Liver (tissue), 9 donors: Measurements from ENCODE around the gene PLCB1. TPM values are rescaled to one million over a fixed set of nuclear protein-coding genes. Genes with fewer than 3 reads are reported as not detected.
A peak's percentile ranks its signal among the peaks of the same experiment; 100 is the strongest.

Source experiments
- DNase-seq: peaks from one replicate; pipeline ENCODE4 v3.0.0-alpha.2; 2017; ENCODE audit warnings: low spot score
- H3K27ac ChIP-seq, 2 donors: one replicate each; pipeline ENCODE4 v1.7.0; 2013; ENCODE audit warnings: inconsistent platforms in 2 of 2, low read length in 2 of 2, control low read depth in 1 of 2, low read depth in 1 of 2, mild to moderate bottlenecking in 1 of 2
- H3K27me3 ChIP-seq, 4 donors: one replicate each; pipeline versions ENCODE4 v1.6.1 to v1.7.0; 2013; ENCODE audit warnings: low read length in 3 of 4, inconsistent platforms in 1 of 4, mild to moderate bottlenecking in 1 of 4, moderate library complexity in 1 of 4; ENCODE audit not compliant: control insufficient read depth in 4 of 4, insufficient read depth in 4 of 4
- H3K36me3 ChIP-seq, 4 donors: one replicate each; pipeline versions ENCODE4 v1.6.1 to v1.7.0; 2013; ENCODE audit warnings: low read length in 3 of 4, mild to moderate bottlenecking in 3 of 4, low read depth in 1 of 4, moderate library complexity in 1 of 4; ENCODE audit not compliant: control insufficient read depth in 4 of 4, insufficient read depth in 3 of 4
- H3K4me1 ChIP-seq, 4 donors: one replicate each; pipeline versions ENCODE4 v1.6.1 to v1.7.0; 2013; ENCODE audit warnings: low read length in 3 of 4, mild to moderate bottlenecking in 3 of 4, moderate library complexity in 1 of 4; ENCODE audit not compliant: control insufficient read depth in 4 of 4, insufficient read depth in 4 of 4
- H3K4me3 ChIP-seq, 3 donors: one replicate each; pipeline versions ENCODE4 v1.6.1 to v1.7.0; 2013; ENCODE audit warnings: low read length in 3 of 3, control low read depth in 1 of 3, low read depth in 1 of 3, mild to moderate bottlenecking in 1 of 3
- H3K9ac ChIP-seq, 2 donors: one replicate each; pipeline ENCODE4 v1.7.0; 2013; ENCODE audit warnings: low read length in 2 of 2, mild to moderate bottlenecking in 2 of 2, moderate library complexity in 2 of 2, control low read depth in 1 of 2, low read depth in 1 of 2
- H3K9me3 ChIP-seq, 4 donors: one replicate each; pipeline versions ENCODE4 v1.6.1 to v1.7.0; 2013; ENCODE audit warnings: low read length in 3 of 4; ENCODE audit not compliant: control insufficient read depth in 4 of 4
- EGR1 ChIP-seq, 2 donors: IDR thresholded peaks; 2 replicates each; pipeline ENCODE4 v1.6.1; 2016 to 2018; ENCODE audit warnings: antibody characterized with exemption in 2 of 2, low read depth in 2 of 2
- FOXA1 ChIP-seq: IDR thresholded peaks from 2 replicates; pipeline ENCODE4 v1.6.1; 2016; ENCODE audit warnings: antibody characterized with exemption
- FOXA2 ChIP-seq: IDR thresholded peaks from 2 replicates; pipeline ENCODE4 v1.6.1; 2016; ENCODE audit warnings: antibody characterized with exemption
- GABPA ChIP-seq, 2 donors: IDR thresholded peaks in 1 of 2; conservative IDR thresholded peaks in 1 of 2; 2 replicates each; pipeline ENCODE4 v1.6.1; 2016; ENCODE audit warnings: antibody characterized with exemption in 2 of 2, mild to moderate bottlenecking in 1 of 2, moderate library complexity in 1 of 2
- HNF4A ChIP-seq, 2 donors: conservative IDR thresholded peaks; 2 replicates each; pipeline ENCODE4 v1.6.1; 2016; ENCODE audit warnings: antibody characterized with exemption in 2 of 2, mild to moderate bottlenecking in 2 of 2
- HNF4G ChIP-seq: IDR thresholded peaks from 2 replicates; pipeline ENCODE4 v1.6.1; 2016; ENCODE audit warnings: antibody characterized with exemption
- JUND ChIP-seq, 2 donors: IDR thresholded peaks; 2 replicates each; pipeline ENCODE4 v1.6.1; 2016; ENCODE audit warnings: antibody characterized with exemption in 2 of 2
- NR2F2 ChIP-seq: IDR thresholded peaks from 2 replicates; pipeline ENCODE4 v1.6.1; 2016; ENCODE audit warnings: antibody characterized with exemption
- RXRA ChIP-seq, 2 donors: IDR thresholded peaks; 2 replicates each; pipeline ENCODE4 v1.6.1; 2017 to 2018; ENCODE audit warnings: antibody characterized with exemption in 2 of 2, mild to moderate bottlenecking in 1 of 2
- SP1 ChIP-seq: IDR thresholded peaks from 2 replicates; pipeline ENCODE4 v1.6.1; 2018; ENCODE audit warnings: antibody characterized with exemption, mild to moderate bottlenecking
- TAF1 ChIP-seq: conservative IDR thresholded peaks from 2 replicates; pipeline ENCODE4 v1.6.1; 2016; ENCODE audit warnings: antibody characterized with exemption, mild to moderate bottlenecking
- YY1 ChIP-seq: IDR thresholded peaks from 2 replicates; pipeline ENCODE4 v1.6.1; 2016; ENCODE audit warnings: antibody characterized with exemption, mild to moderate bottlenecking
- WGBS: extraction: QIAGEN DNeasy Blood & Tissue Kit; methylation state at CpG from one replicate; pipeline ENCODE4 v1.1.7; 2013; 5-methylcytosine and 5-hydroxymethylcytosine counted together
- polyA plus RNA-seq, 2 donors: library from polyadenylated mRNA; stranded (reverse) in 1 of 2; unstranded in 1 of 2; fragments of 200-250 nt in 1 of 2; fragments of >200 nt in 1 of 2; fragmentation: Nextera tagmentation in 1 of 2; extraction: Ambion mirVana in 1 of 2; gene quantifications; one replicate each; pipeline versions ENCODE4 v1.2.1 to v1.2.3, GENCODE V29; 2013 to 2015
- total RNA-seq, 2 donors: library from RNA; depleted of rRNA; stranded (reverse); fragments of >200 nt; gene quantifications; one replicate each; pipeline ENCODE4 v1.2.3, GENCODE V29; 2014
- TF ChIP-seq, protein P1 (sequence below): IDR thresholded peaks from 2 replicates; pipeline ENCODE4 v1.6.1; 2016; ENCODE audit warnings: antibody characterized with exemption, mild to moderate bottlenecking
- TF ChIP-seq, protein P2 (sequence below): IDR thresholded peaks from 2 replicates; pipeline ENCODE4 v1.6.1; 2016; ENCODE audit warnings: antibody characterized with exemption
- TF ChIP-seq, protein P3 (sequence below): IDR thresholded peaks from 2 replicates; pipeline ENCODE4 v1.6.1; 2016; ENCODE audit warnings: antibody characterized with exemption
- TF ChIP-seq, protein P4 (sequence below): fragments of 150-350 bp; IDR thresholded peaks from 2 replicates; pipeline ENCODE4 v1.5.1; 2017; ENCODE audit warnings: improper control_type of control experiment, low read depth, low read length; ENCODE audit not compliant: missing input control
- TF ChIP-seq, protein P5 (sequence below): IDR thresholded peaks from 2 replicates; pipeline ENCODE4 v1.6.1; 2016; ENCODE audit warnings: antibody characterized with exemption
- donor health status: healthy.
- donor health status: healthy.
- donor health status: healthy.
- donor health status: healthy.
- donor health status: healthy.

PLCB1 gene
- total and polyA plus RNA-seq, 4 donors: 3.7 to 13.5 (median 5.9) TPM

DNA sequence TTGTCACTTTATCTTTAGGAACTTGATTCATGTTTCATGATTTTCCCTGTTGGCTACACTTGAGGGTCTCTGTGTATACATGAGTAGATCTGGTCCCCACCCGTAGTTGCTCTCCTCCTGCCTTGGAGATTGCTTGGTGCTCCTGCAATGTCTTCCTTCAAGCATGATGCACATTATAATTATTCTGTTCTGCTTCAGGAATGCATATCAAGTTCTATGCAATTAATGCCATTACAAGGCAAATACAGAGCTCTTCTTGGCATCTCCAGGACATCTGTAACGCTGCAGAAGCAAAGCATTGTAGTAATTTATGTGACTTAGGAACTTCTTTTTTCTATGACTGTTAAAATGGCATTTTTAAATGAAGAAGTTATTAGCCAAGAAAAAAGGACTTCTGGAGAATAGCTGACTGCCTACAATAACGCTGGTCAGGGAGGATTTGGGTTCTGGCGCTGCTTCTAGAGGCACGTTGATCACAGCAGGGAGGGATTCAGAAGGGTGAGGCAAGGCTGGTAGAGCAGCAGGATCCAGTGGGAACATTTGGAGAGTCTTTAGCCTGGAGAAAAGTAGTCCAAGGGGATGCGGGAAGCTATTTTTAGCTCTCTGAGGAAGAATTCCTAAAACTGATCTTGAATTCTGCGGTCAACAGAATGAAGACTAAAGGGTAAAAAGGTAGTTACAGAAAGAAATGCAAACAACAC is 203.6 kb downstream of the PLCB1 start:
- Histone ChIP-seq H3K9ac (no peak overlapping the region), H3K9me3 (no peaks in the 10 kb centered on the region), H3K36me3 (no peaks in the 10 kb centered on the region), H3K4me1 (peaks cover 0 to 7% (median 3%) of the 10 kb centered on the region in 4 donors), H3K4me3 (no peak overlapping the region), H3K27me3 (no peaks in the 10 kb centered on the region), H3K27ac (no peak overlapping the region)
- WGBS: 92% methylated on average over 7 of the region's 7 CpGs
- TF ChIP-seq, protein P1, sequence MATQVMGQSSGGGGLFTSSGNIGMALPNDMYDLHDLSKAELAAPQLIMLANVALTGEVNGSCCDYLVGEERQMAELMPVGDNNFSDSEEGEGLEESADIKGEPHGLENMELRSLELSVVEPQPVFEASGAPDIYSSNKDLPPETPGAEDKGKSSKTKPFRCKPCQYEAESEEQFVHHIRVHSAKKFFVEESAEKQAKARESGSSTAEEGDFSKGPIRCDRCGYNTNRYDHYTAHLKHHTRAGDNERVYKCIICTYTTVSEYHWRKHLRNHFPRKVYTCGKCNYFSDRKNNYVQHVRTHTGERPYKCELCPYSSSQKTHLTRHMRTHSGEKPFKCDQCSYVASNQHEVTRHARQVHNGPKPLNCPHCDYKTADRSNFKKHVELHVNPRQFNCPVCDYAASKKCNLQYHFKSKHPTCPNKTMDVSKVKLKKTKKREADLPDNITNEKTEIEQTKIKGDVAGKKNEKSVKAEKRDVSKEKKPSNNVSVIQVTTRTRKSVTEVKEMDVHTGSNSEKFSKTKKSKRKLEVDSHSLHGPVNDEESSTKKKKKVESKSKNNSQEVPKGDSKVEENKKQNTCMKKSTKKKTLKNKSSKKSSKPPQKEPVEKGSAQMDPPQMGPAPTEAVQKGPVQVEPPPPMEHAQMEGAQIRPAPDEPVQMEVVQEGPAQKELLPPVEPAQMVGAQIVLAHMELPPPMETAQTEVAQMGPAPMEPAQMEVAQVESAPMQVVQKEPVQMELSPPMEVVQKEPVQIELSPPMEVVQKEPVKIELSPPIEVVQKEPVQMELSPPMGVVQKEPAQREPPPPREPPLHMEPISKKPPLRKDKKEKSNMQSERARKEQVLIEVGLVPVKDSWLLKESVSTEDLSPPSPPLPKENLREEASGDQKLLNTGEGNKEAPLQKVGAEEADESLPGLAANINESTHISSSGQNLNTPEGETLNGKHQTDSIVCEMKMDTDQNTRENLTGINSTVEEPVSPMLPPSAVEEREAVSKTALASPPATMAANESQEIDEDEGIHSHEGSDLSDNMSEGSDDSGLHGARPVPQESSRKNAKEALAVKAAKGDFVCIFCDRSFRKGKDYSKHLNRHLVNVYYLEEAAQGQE: no peak
- TF ChIP-seq EGR1 (IDR thresholded peaks at IDR 0.05; ENCODE audit: low read depth in 2 of 2): no peak
- no peak for TF ChIP-seq NR2F2
- TF ChIP-seq TAF1: no peak
- TF ChIP-seq, protein P2, sequence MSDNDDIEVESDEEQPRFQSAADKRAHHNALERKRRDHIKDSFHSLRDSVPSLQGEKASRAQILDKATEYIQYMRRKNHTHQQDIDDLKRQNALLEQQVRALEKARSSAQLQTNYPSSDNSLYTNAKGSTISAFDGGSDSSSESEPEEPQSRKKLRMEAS: no peak
- TF ChIP-seq, protein P3, sequence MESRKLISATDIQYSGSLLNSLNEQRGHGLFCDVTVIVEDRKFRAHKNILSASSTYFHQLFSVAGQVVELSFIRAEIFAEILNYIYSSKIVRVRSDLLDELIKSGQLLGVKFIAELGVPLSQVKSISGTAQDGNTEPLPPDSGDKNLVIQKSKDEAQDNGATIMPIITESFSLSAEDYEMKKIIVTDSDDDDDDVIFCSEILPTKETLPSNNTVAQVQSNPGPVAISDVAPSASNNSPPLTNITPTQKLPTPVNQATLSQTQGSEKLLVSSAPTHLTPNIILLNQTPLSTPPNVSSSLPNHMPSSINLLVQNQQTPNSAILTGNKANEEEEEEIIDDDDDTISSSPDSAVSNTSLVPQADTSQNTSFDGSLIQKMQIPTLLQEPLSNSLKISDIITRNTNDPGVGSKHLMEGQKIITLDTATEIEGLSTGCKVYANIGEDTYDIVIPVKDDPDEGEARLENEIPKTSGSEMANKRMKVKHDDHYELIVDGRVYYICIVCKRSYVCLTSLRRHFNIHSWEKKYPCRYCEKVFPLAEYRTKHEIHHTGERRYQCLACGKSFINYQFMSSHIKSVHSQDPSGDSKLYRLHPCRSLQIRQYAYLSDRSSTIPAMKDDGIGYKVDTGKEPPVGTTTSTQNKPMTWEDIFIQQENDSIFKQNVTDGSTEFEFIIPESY: no peak
- DNase-seq: no peak

DNA sequence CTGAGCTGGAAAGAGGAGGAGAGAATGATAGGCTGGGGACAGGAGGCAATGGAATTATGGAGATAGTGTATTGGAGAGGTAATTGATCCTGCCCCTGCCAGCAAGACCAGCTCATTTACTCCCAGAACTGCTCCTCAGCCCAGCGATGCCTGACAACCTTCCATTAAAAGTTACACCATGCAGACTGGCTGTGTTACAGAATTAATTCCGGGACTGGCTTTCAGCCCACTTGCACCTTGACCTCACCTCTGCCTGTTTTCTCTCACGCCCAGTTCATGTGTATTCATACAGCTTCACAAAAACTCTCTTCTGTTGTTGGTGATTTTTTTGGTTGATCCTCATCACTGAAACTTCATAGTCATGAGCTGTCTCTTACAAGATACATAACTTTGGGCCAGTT is 207.3 kb downstream of the PLCB1 start:
- WGBS: 37% methylated on average over 3 of the region's 3 CpGs
- no peak for DNase-seq
- no peak for TF ChIP-seq FOXA1
- TF ChIP-seq YY1: peak; percentile 55
- TF ChIP-seq, protein P2: no peak
- no peak for TF ChIP-seq EGR1 (IDR thresholded peaks at IDR 0.05; ENCODE audit: low read depth in 2 of 2)
- TF ChIP-seq GABPA (IDR thresholded peaks at IDR 0.05 in 1 of 2, conservative IDR thresholded peaks at IDR 0.05 in 1 of 2): no peak
- TF ChIP-seq FOXA2: no peak
- TF ChIP-seq, protein P4, sequence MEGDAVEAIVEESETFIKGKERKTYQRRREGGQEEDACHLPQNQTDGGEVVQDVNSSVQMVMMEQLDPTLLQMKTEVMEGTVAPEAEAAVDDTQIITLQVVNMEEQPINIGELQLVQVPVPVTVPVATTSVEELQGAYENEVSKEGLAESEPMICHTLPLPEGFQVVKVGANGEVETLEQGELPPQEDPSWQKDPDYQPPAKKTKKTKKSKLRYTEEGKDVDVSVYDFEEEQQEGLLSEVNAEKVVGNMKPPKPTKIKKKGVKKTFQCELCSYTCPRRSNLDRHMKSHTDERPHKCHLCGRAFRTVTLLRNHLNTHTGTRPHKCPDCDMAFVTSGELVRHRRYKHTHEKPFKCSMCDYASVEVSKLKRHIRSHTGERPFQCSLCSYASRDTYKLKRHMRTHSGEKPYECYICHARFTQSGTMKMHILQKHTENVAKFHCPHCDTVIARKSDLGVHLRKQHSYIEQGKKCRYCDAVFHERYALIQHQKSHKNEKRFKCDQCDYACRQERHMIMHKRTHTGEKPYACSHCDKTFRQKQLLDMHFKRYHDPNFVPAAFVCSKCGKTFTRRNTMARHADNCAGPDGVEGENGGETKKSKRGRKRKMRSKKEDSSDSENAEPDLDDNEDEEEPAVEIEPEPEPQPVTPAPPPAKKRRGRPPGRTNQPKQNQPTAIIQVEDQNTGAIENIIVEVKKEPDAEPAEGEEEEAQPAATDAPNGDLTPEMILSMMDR: no peak
- TF ChIP-seq HNF4G: no peak
- TF ChIP-seq JUND (IDR thresholded peaks at IDR 0.05): no peak
- TF ChIP-seq HNF4A (conservative IDR thresholded peaks at IDR 0.05): peak; percentile 71
- TF ChIP-seq, protein P5, sequence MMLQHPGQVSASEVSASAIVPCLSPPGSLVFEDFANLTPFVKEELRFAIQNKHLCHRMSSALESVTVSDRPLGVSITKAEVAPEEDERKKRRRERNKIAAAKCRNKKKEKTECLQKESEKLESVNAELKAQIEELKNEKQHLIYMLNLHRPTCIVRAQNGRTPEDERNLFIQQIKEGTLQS: no peak
- no peak for TF ChIP-seq SP1
- peak in 1 of 2 donors; percentile 40 for TF ChIP-seq RXRA (IDR thresholded peaks at IDR 0.05)

More for the DNA sequence above, 207.3 kb downstream of the PLCB1 start:
- Histone ChIP-seq H3K9me3 (no peaks in the 10 kb centered on the region), H3K36me3 (no peaks in the 10 kb centered on the region), H3K4me3 (no peak overlapping the region), H3K27me3 (no peaks in the 10 kb centered on the region), H3K4me1 (peaks cover 0 to 2% (median under 1%) of the 10 kb centered on the region in 4 donors), H3K27ac (no peak overlapping the region), H3K9ac (no peak overlapping the region)
